GM21576 (cell line): ENCODE measurements around the gene INSIG1.

Experiments used
- ATAC-seq: cut with Tn5 transposase; IDR thresholded peaks from one replicate; pipeline ENCODE4 v1.9.1; 2021; ENCODE audit warnings: mild to moderate bottlenecking, moderate library complexity; ENCODE audit not compliant: unreplicated experiment

Gene INSIG1

DNA sequence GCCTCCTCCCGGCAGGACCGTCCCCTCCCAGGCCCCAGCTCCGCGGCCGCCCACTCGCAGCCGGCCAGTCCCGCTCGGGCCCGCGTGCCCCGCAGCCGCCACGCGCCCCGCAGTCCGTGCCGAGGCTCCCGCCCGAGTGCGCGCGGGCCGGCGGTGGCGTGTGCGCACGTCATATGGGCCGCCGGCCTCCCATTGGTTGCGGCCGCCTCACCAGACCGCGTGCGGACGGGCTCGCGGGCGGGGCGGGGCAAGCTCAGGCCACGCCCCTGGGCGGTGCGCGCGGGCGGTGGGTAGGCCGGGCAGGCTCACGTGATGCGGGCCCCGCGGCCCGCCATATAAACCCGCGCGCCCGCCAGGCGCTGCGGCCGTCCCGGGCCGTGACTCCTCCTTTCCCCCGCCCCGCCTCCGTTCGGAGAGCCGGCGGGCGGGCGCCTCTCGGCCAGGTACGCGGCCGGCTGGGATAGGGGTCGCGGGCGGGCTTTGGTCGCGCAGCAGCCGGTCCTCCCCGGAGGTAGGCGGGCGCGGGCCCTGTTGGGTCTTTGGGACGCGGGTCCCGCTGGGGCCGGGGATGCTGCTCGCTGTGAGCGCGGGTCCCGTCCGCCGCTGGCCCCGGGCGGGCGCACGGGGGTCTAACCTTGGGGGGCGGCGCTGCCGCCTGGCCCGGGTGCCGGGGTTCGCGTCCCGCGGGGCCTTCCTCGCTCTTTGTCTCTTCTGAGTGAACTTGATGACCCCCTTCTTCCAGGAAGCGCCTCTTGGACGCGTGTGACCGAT lies at the start of gene INSIG1:
TSS of gene INSIG1 (plus strand) at position 362 of the 771 bp plus-strand sequence. CDS start at position 770, 408 bp downstream.
- ATAC-seq = peak; percentile 57

GRCh38 chr7:155248366-155248756 lies 49.3 kb upstream of the INSIG1 start:
- no peak for ATAC-seq

GRCh38 chr7:155251831-155252230 lies 45.8 kb upstream of the INSIG1 start:
- no peak for ATAC-seq

GRCh38 chr7:155252444-155252887 lies 45.2 kb upstream of the INSIG1 start:
- no peak for ATAC-seq

DNA sequence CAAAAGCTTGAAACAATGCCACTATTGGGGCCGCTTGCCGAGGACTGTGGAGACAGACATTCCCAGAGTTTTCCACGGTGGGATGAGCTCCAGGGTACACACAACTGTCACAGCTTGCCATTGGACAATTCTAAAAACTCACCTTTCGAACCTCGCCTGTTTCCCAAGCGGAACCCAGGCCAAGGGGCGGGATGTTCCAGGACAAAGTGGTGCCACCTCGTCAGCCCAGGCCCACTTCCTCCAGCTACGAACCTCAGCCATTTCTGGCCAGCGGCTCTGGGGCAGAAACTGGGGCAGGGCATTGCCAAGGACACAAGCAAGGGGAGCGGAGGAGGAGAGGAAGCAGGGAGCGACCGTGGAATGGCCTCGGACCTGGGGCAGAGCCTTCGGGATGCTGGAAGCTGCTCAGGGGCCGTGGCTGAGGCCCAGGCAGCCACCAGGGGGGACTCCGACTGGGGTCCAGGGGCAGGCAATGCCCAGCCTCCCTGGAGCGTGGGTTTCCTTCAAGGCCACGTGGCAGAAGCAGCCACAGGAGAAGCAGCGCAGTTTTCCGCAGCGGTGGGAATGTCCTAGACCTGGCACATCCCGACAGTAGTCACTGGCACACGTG lies 44.7 kb upstream of the INSIG1 start:
- ATAC-seq = no peak

- ATAC-seq = no peak
Measured at GRCh38 chr7:155254018-155254417, 43.7 kb upstream of the INSIG1 start.

- ATAC-seq = no peak
Measured at GRCh38 chr7:155255071-155255470, 42.6 kb upstream of the INSIG1 start.

- no peak for ATAC-seq
Measured at GRCh38 chr7:155255621-155256020, 42.1 kb upstream of the INSIG1 start.

GRCh38 chr7:155256081-155256760 lies 41.5 kb upstream of the INSIG1 start:
- ATAC-seq = no peak

- ATAC-seq = no peak
Measured at GRCh38 chr7:155256761-155257481, 40.8 kb upstream of the INSIG1 start.

GRCh38 chr7:155257482-155258225 lies 40.0 kb upstream of the INSIG1 start:
- no peak for ATAC-seq

GRCh38 chr7:155258226-155258560 lies 39.5 kb upstream of the INSIG1 start:
- no peak for ATAC-seq

- no peak for ATAC-seq
Measured at GRCh38 chr7:155259866-155260497, 37.7 kb upstream of the INSIG1 start.

GRCh38 chr7:155260498-155260872 lies 37.2 kb upstream of the INSIG1 start:
- ATAC-seq = no peak

DNA sequence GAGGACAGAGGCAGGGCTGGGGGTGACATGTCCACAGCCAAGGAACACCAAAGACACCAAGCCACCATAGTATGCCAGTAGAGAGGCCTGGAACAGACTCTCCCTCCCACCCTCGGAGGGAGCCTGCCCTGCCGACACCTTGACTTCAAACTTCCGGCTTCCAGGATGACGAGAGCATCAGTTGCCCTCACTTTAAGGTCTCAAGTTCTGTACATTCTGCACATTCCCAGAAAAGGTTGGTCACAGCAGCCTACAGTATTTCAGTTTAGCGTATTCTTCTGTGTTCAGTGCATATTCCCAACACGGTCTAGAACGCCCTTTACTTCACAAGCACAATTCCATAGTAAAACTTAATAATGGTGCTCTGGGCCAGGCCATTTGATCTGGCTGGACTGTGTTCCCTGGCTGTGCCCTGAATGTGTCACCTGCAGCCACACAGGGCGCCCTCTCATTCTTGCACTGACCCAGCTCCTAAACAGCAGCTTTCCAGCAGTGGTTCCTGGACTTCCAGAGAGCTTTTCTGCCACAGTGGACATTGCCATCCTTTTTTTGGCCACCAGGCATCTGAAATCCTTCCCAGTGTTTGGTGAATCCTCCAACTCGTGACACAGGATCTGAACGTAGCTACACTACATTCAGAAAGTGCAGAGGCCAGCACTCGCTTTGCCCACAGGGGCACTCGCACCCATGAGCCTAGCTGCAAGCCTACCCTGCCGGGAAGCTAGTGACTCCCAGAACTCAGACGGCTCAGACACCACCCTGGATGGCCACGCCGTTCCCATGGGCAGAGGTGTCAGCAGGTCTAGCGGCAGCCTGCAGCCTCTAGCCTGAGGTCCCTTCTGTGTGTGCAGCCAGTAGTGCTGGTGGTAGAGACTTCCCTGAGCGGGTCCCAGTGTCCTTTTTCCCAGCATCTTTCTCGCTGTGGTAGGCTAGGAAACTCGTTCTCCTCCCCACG lies 36.4 kb upstream of the INSIG1 start:
- no peak for ATAC-seq

DNA sequence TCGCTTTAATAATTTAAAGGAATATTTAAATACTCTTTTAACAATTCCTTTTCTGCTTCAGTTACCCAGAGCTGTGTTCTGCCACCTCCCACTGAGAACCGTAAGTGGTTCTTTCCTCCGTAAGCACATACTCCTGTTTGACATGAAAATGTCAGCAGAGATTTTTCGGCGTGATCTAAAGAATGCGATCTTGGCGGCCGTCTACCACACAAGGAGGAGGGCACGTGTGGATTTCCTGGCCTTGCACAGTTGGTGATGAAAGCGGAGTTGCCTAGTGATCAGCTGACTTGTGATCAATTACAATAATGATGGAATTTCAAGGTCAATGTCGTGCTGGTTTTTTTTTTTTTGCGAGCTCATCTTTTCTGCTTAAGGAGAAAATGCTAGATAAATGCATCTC lies 35.6 kb upstream of the INSIG1 start:
- ATAC-seq = no peak

DNA sequence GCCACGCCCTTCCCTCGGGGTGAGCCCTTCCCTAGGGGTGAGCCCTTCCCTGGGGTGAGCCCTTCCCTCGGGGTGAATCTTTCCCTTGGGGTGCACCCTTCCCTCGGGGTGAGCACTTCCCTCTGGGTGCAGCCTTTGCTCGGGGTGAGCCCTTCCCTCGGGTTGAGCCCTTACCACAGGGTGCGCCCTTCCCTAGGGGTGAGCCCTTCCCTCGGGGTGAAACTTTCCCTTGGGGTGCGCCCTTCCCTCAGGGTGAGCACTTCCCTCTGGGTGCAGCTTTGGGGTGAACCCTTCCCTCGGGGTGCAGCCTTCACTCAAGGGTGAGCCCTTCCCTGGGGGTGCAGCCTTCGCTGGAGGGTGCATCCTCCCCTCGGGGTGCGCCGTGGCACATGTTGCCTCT lies 34.6 kb upstream of the INSIG1 start:
- ATAC-seq = no peak

DNA sequence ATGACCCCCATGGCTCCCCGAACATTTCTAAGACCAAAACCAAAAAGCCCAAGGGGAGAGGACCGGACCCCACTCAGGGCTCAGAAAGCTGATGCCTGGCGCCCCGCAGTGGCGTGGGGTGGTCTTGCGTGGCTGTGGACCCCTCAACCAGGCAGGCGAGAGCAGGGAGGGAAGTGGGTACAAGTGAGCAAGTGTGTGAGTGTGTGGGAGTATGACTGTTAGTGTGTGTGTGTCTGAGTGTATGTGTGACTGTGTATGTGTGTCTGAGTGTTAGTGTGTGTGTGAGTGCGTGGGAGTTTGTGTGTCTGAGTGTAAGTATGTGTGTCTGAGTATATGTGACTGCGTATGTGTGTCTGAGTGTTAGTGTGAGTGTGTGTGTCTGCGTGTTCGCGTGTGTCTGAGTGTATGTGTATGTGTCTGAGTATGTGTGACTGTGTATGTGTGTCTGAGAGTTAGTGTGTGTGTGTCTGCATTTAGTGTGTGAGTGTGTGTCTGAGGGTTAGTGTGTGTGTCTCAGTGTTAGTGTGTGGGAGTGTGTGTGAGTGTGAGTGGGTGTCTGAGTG lies 34.0 kb upstream of the INSIG1 start:
- no peak for ATAC-seq

GRCh38 chr7:155265144-155265543 lies 32.5 kb upstream of the INSIG1 start:
- no peak for ATAC-seq
